K562 (cell line): Measurements from ENCODE around the gene MARCKSL1. TPM values are rescaled to one million over a fixed set of nuclear protein-coding genes. Genes with fewer than 3 reads are reported as not detected.

ENCODE experiments used
- ATAC-seq: fragments of 200-7000 bp; cut with Tn5 transposase; 3 replicates; pipeline ENCODE4 v1.9.1; 2020; ENCODE audit warnings: moderate library complexity
- BruUV-seq: library from RNA; stranded (reverse); fragments of 400-500 nt; replicated peaks from 2 replicates; lab custom pipeline; 2021; lab: Mats Ljungman, UMichigan
- CTCF ChIA-PET: fragments of 300-600 bp; formaldehyde crosslinking; extraction: SDS; loops from one replicate; lab custom pipeline; 2021; ENCODE audit warnings: low intra/inter-chr PET ratio; lab: Yijun Ruan, JAX
- POLR2A ChIA-PET: fragments of 300-600, 350-650 bp; sonication (Branson Sonifier 250); formaldehyde crosslinking; extraction: SDS; loops from one replicate; lab custom pipeline; 2021; ENCODE audit warnings: antibody characterized with exemption, inconsistent platforms; lab: Yijun Ruan, JAX
- DNase-seq, 4 experiments: peaks; one replicate each; pipeline versions ENCODE4 v3.0.0 to v3.0.0-alpha.2; 2011 to 2018; ENCODE audit warnings: low spot score in 3 of 4, mixed read lengths in 3 of 4; ENCODE audit errors: extremely low read depth in 1 of 4
- FAIRE-seq: peaks from 2 replicates; lab custom pipeline; 2011; peaks lifted over from hg19 to GRCh38; lab: Jason Lieb, UNC
- H2AFZ ChIP-seq: 2 replicates; pipeline ENCODE4 v1.6.0; 2011; ENCODE audit warnings: low read depth, low read length, control low read depth, inconsistent platforms
- H3K27ac ChIP-seq: fragments of 200-600 bp; 3 replicates; pipeline ENCODE4 v1.8.0; 2011; ENCODE audit warnings: low read depth, mild to moderate bottlenecking, control low read depth, inconsistent platforms, low read length, moderate library complexity, mixed read lengths; ENCODE audit errors: extremely low read depth
- H3K27me3 ChIP-seq, 2 experiments: fragments of 300-600 bp in 1 of 2; 2 replicates in 1 of 2; 3 replicates in 1 of 2; pipeline versions ENCODE4 v1.6.0 to v1.8.0; 2011; ENCODE audit warnings: inconsistent platforms in 2 of 2, low read length in 2 of 2, mild to moderate bottlenecking in 1 of 2, mixed read lengths in 1 of 2, moderate library complexity in 1 of 2; ENCODE audit not compliant: control insufficient read depth in 2 of 2, insufficient read depth in 2 of 2
- H3K36me3 ChIP-seq: fragments of 300-600 bp; 3 replicates; pipeline ENCODE4 v1.8.0; 2011; ENCODE audit warnings: mild to moderate bottlenecking, low read length, inconsistent platforms; ENCODE audit not compliant: control insufficient read depth, insufficient read depth
- H3K4me1 ChIP-seq, 2 experiments: fragments of 200-600 bp in 1 of 2; replicated peaks in 1 of 2; 2 replicates in 1 of 2; 3 replicates in 1 of 2; pipeline versions ENCODE4 v1.5.1 to v1.8.0; 2011; ENCODE audit warnings: inconsistent platforms in 2 of 2, low read length in 2 of 2, mild to moderate bottlenecking in 1 of 2, mixed read lengths in 1 of 2, moderate library complexity in 1 of 2; ENCODE audit not compliant: control insufficient read depth in 2 of 2, insufficient read depth in 2 of 2
- H3K4me2 ChIP-seq: 2 replicates; pipeline ENCODE4 v1.6.1; 2011; ENCODE audit warnings: low read length, control low read depth, inconsistent platforms, mixed read lengths; ENCODE audit not compliant: insufficient read depth
- H3K4me3 ChIP-seq: fragments of 200-600 bp; sonication (generic), shearing (Covaris generic); 2 replicates; pipeline ENCODE4 v1.5.1; 2016; ENCODE audit warnings: control low read depth, inconsistent platforms
- H3K79me2 ChIP-seq: fragments of 200-600 bp; 3 replicates; pipeline ENCODE4 v1.8.0; 2011; ENCODE audit warnings: low read length, inconsistent platforms; ENCODE audit not compliant: control insufficient read depth, insufficient read depth
- H3K9ac ChIP-seq, 2 experiments: 2 replicates each; pipeline versions ENCODE4 v1.6.0 to v1.6.1; 2011; ENCODE audit warnings: low read depth in 2 of 2, low read length in 2 of 2, control low read depth in 1 of 2, inconsistent platforms in 1 of 2, mild to moderate bottlenecking in 1 of 2, mixed read lengths in 1 of 2; ENCODE audit not compliant: insufficient read depth in 1 of 2
- H3K9me1 ChIP-seq: one replicate; pipeline ENCODE4 v1.6.0; 2011; ENCODE audit warnings: inconsistent platforms, mild to moderate bottlenecking, low read length, moderate library complexity; ENCODE audit not compliant: control insufficient read depth, insufficient read depth
- H3K9me3 ChIP-seq: replicated peaks from 2 replicates; pipeline ENCODE4 v1.5.1; 2011; ENCODE audit warnings: low read depth, low read length, inconsistent platforms; ENCODE audit not compliant: control insufficient read depth, insufficient read depth
- H4K20me1 ChIP-seq: replicated peaks from 2 replicates; pipeline ENCODE4 v1.6.1; 2011; ENCODE audit warnings: low read length, inconsistent platforms, mixed read lengths; ENCODE audit not compliant: control insufficient read depth, insufficient read depth
- EGR1 ChIP-seq: fragments of 450-650 bp; conservative IDR thresholded peaks from 2 replicates; pipeline ENCODE4 v1.6.1; 2017; ENCODE audit warnings: mild to moderate bottlenecking
- FOXK1 ChIP-seq: sonication (generic); formaldehyde crosslinking; IDR thresholded peaks from 2 replicates; pipeline ENCODE4 v1.8.0; 2022; ENCODE audit warnings: missing genetic modification reagents, mild to moderate bottlenecking, borderline replicate concordance
- KDM1A ChIP-seq, 2 experiments: fragments of 450-650 bp; IDR thresholded peaks; 2 replicates each; pipeline ENCODE4 v1.6.1; 2016; ENCODE audit warnings: mild to moderate bottlenecking in 2 of 2
- NFYB ChIP-seq: IDR thresholded peaks from 2 replicates; pipeline ENCODE4 v1.6.1; 2011; ENCODE audit warnings: mild to moderate bottlenecking, moderate library complexity; ENCODE audit not compliant: insufficient read length; ENCODE audit errors: extremely low read depth
- ZBED1 ChIP-seq: IDR thresholded peaks from 2 replicates; pipeline ENCODE4 v1.6.1; 2014
- WGBS: fragments of 100-300 bp; shearing (Covaris generic); methylation state at CpG from one replicate; pipeline ENCODE4 v1.1.6; 2016; ENCODE audit warnings: low coverage, mixed read lengths; ENCODE audit not compliant: insufficient coverage; ENCODE audit errors: missing lambda C conversion rate; 5-methylcytosine and 5-hydroxymethylcytosine counted together
- in situ Hi-C: fragments of 300-500 bp; cut with MboI; formaldehyde crosslinking; loops from 4 replicates; pipeline ENCODE4 v1.15.0; 2018; ENCODE audit warnings: inconsistent platforms, mixed read lengths
- intact Hi-C: fragments of 100-400 bp; cut with micrococcal nuclease; formaldehyde crosslinking; loops from 2 replicates; pipeline ENCODE4 v1.14.2; 2022
- polyA plus RNA-seq, 8 experiments: library from polyadenylated mRNA; depleted of rRNA in 4 of 8; stranded (reverse) in 5 of 8; unstranded in 3 of 8; fragments of >200 nt; fragmentation: Nextera tagmentation in 2 of 8; fragmentation: Illumina TruSeq in 1 of 8; extraction: Ambion mirVana in 2 of 8; extraction: Trizol in 1 of 8; gene quantifications; 2 replicates each; pipeline versions ENCODE4 v1.2.1 to v1.2.3, GENCODE V29; 2011 to 2014; ENCODE audit warnings: inconsistent platforms in 1 of 8, missing spikeins in 1 of 8
- total RNA-seq, 7 experiments: library from RNA; depleted of rRNA in 6 of 7; stranded (reverse); fragments of >200 nt in 6 of 7; fragmentation: Illumina TruSeq in 2 of 7; extraction: Trizol in 2 of 7; gene quantifications; 2 replicates each; pipeline versions ENCODE4 v1.2.1 to v1.2.3, GENCODE V29; 2011 to 2021; ENCODE audit warnings: low replicate concordance in 1 of 7
- TF ChIP-seq, protein P1 (sequence below): fragments of 450-650 bp; IDR thresholded peaks from 2 replicates; pipeline ENCODE4 v1.6.1; 2017; ENCODE audit warnings: mild to moderate bottlenecking, moderate library complexity

Gene MARCKSL1
- total and polyA plus RNA-seq, 9 of the 15 experiments (the other 6 are each of a cell fraction or from before 2014, with no cell fraction given), result 14.7 to 325 (median 155) TPM

GRCh38 chr1:32303997-32304622 is 31.9 kb downstream of the MARCKSL1 start:
- Histone ChIP-seq H3K9me3 (peaks cover 4% of the 10 kb centered on the region; the same call in 1 of the 2 replicates), H3K4me2 (no peak overlapping the region), H4K20me1 (peaks cover 11% of the 10 kb centered on the region; the same call in 1 of the 2 replicates), H3K4me3 (no peak overlapping the region), H3K4me1 (peaks cover 27 to 30% of the 10 kb centered on the region in 2 experiments), H3K9me1 (peaks cover 3% of the 10 kb centered on the region), H3K36me3 (peaks cover 79% of the 10 kb centered on the region), H3K9ac (no peak overlapping the region), H3K27ac (no peak overlapping the region), H3K27me3 (no peaks in the 10 kb centered on the region), H2AFZ (no peak overlapping the region), H3K79me2 (peaks cover 75% of the 10 kb centered on the region)
- TSS peak; percentile 15 for BruUV-seq
- ATAC-seq, result no peak
- CTCF ChIA-PET, result no interaction called here
- 87% methylated on average over 3 of the region's 3 CpGs for WGBS
- in situ Hi-C loops, result no loop called here
- POLR2A ChIA-PET, result interaction anchor here (0.6 to 8.1 kb wide), 7 partner anchors 8 to 268 kb away, joined by 3 to 50 read pairs (median 4); partner anchors contain the start of genes HDAC1 and MARCKSL1
- DNase-seq, result no peak
- intact Hi-C loops, result no loop called here
- no peak for TF ChIP-seq EGR1
- TF ChIP-seq, protein P1, sequence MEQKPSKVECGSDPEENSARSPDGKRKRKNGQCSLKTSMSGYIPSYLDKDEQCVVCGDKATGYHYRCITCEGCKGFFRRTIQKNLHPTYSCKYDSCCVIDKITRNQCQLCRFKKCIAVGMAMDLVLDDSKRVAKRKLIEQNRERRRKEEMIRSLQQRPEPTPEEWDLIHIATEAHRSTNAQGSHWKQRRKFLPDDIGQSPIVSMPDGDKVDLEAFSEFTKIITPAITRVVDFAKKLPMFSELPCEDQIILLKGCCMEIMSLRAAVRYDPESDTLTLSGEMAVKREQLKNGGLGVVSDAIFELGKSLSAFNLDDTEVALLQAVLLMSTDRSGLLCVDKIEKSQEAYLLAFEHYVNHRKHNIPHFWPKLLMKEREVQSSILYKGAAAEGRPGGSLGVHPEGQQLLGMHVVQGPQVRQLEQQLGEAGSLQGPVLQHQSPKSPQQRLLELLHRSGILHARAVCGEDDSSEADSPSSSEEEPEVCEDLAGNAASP, result no peak
- TF ChIP-seq KDM1A (IDR thresholded peaks at IDR 0.05), result no peak
- TF ChIP-seq ZBED1, result no peak
- no peak for TF ChIP-seq NFYB
- TF ChIP-seq FOXK1 (CRISPR knock-in tag), result no peak
- no peak for FAIRE-seq
